Myocyte (in vitro differentiated cells): ENCODE data around the gene MACF1. TPM values are rescaled to one million over a fixed set of nuclear protein-coding genes. Genes with fewer than 3 reads are reported as not detected.
"Not testable (repeated sequence)": the region's sequence is repeated elsewhere in the genome, so short reads cannot be mapped to it uniquely, and the experiment has no call there.

ENCODE experiments used
- DNase-seq: peaks from one replicate; pipeline ENCODE4 v3.0.0-alpha.2; 2012; ENCODE audit warnings: low read depth
- total RNA-seq: library from RNA; depleted of rRNA; stranded (reverse); fragments of >200 nt; gene quantifications from 2 replicates; pipeline ENCODE4 v1.2.3, GENCODE V29; 2014

Gene MACF1
- total RNA-seq, 1 donor from 2014 or later: 803 TPM

- DNase-seq: no peak
Observed at GRCh38 chr1:39488793-39489566, 284.5 kb downstream of the MACF1 start.

- no peak for DNase-seq
Observed at GRCh38 chr1:39489567-39490239, 285.2 kb downstream of the MACF1 start.

GRCh38 chr1:39490596-39491145 is 286.2 kb downstream of the MACF1 start:
- DNase-seq: peak; percentile 51

GRCh38 chr1:39491146-39491921 is 286.8 kb downstream of the MACF1 start, which contains the start of gene BMP8A:
TSS of gene BMP8A (plus strand) at chr1:39491636. CDS start at chr1:39491992, 356 bp downstream.
- DNase-seq: peak; percentile 48

GRCh38 chr1:39492118-39493042 is 287.9 kb downstream of the MACF1 start:
- peak; percentile 35 for DNase-seq

- not testable (repeated sequence) for DNase-seq
Observed at GRCh38 chr1:39493043-39493810, 288.7 kb downstream of the MACF1 start.

GRCh38 chr1:39494671-39495410 is 290.3 kb downstream of the MACF1 start:
- no peak for DNase-seq

- not testable (repeated sequence) for DNase-seq
Observed at GRCh38 chr1:39496520-39496919, 292.0 kb downstream of the MACF1 start.

GRCh38 chr1:39497585-39497984 is 293.1 kb downstream of the MACF1 start:
- DNase-seq: no peak

- DNase-seq: not testable (repeated sequence)
Observed at GRCh38 chr1:39498096-39498710, 293.7 kb downstream of the MACF1 start.

GRCh38 chr1:39498821-39499220 is 294.3 kb downstream of the MACF1 start:
- DNase-seq: not testable (repeated sequence)

- DNase-seq: no peak
Observed at GRCh38 chr1:39499668-39500067, 295.2 kb downstream of the MACF1 start.

GRCh38 chr1:39500862-39501389 is 296.4 kb downstream of the MACF1 start:
- DNase-seq: no peak

- peak; percentile 66 for DNase-seq
Observed at GRCh38 chr1:39501666-39502065, 297.2 kb downstream of the MACF1 start.

- DNase-seq: not testable (repeated sequence)
Observed at GRCh38 chr1:39504436-39504835, 299.9 kb downstream of the MACF1 start.

- DNase-seq: no peak
Observed at GRCh38 chr1:39505289-39505688, 300.8 kb downstream of the MACF1 start.

- DNase-seq: no peak
Observed at GRCh38 chr1:39507230-39507928, 302.9 kb downstream of the MACF1 start.
